Measurements from ENCODE around the gene FAM24A. TPM values are rescaled to one million over a fixed set of nuclear protein-coding genes. Genes with fewer than 3 reads are reported as not detected.
"Not testable (repeated sequence)": the region's sequence is repeated elsewhere in the genome, so short reads cannot be mapped to it uniquely, and the experiment has no call there.

Gene FAM24A
- polyA plus RNA-seq, 2 of the 4 experiments (the other 2 are of a cell fraction) = not detected

DNA sequence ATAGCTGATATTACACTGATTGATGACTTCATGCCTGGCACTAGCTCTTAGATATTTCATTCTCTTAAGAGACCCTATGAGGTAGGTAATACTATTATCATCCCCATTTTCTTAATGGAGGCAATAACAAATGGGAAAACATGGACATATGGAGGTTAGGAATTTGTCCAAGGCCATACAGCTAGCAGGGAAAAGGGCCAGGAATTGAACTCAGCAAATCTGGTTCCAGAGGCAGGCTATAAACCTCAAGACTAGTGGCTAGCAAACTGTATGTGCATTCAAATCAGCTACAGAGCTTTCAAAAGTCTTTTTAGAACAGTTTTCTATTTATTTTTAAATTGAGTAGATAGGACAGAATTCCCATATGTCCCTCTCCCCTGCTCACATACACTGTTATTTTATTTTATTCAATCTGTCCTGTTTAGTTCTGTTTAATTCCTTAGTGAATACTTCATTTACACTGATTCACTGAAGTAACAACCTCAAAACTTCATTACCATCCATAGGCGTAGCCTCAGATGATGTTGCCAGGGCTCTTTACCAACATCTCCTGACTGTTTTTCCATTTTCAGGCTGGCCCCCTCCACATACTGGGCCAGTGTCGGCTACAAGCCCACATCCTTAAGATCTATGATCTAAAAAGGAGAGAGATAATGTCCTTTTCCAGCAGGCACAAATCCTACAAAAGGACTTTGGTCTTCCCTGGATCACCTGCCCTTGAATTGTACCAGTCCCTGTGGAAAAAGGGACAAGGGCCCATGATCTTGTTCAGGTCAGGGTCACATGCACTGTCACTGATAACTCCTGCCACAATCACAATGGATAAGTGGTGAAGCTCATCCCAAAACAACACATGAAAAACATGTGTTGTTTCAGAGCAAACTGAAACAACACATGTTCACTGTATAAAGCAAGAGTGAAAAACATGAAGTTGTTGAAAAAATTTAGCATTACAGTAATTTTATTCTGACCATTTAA lies 46.9 kb upstream of the FAM24A start (continued):
- TF ChIP-seq, protein P1, sequence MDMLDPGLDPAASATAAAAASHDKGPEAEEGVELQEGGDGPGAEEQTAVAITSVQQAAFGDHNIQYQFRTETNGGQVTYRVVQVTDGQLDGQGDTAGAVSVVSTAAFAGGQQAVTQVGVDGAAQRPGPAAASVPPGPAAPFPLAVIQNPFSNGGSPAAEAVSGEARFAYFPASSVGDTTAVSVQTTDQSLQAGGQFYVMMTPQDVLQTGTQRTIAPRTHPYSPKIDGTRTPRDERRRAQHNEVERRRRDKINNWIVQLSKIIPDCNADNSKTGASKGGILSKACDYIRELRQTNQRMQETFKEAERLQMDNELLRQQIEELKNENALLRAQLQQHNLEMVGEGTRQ (IDR thresholded peaks at IDR 0.05) = no peak

DNA sequence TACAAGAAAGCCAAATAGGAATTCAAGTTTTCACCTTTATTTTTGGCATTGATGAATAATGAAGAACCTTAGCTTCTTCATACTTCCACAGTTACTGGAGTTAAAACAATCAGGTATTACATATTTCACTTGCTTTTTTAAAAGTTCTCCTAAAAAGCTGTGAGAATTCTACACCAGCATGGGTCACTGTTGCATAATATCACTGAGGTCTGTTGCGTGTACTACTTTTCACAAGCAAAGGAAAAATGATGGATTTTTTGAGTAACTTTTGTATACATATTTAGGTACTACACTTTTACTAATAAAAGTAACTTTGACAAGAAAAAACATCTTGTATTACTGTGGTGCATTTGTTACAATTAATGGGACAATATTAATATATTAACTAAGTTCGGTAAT lies 46.2 kb upstream of the FAM24A start:
- CTCF ChIA-PET = interaction anchor here (1.2 kb wide), 1 partner anchor 16 kb away, joined by 4 read pairs; no protein-coding TSS in a partner anchor
- DNase-seq (ENCODE audit: low read depth in 1 of 2, low spot score in 1 of 2) (no peak), FAIRE-seq (no peak), ATAC-seq (no peak)
- Histone ChIP-seq H3K4me1 (peaks cover 79% of the 10 kb centered on the region), H3K9me3 (no peaks in the 10 kb centered on the region), H3K4me3 (no peak overlapping the region), H3K27ac (peak overlapping the region; percentile 80 to 86), H3K4me2 (peak overlapping the region; percentile 59)
- POLR2A ChIA-PET = no interaction called here
- TF ChIP-seq RCOR1 (IDR thresholded peaks at IDR 0.05; ENCODE audit: low read depth, low read length) = no peak
- TF ChIP-seq CEBPB (IDR thresholded peaks at IDR 0.05) = 0 out of 4 replicates have a peak, but pooled peaks of 1 of the 2 experiments have one; percentile 33
- 87% methylated on average over 2 of the region's 2 CpGs for WGBS (ENCODE audit: missing lambda C conversion rate)

DNA sequence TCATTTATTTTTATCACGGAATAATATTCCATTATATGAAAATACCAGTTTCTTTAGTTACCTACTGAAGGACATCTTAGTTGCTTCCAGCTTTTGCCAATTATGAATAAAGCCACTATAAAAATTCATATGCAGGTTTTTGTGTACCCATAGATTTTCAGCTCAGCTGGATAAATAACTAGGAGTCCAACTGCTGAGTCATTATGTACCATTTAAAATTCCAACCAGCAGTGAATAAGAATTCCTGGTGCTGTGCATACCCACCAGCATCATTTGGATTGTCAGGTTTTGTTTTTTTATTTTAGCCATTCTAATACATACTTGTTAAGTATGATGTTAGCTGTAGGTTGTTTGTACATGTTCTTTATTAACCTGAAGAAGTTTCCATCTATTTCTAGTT lies 45.5 kb upstream of the FAM24A start:
- H3K27ac ChIP-seq = peak overlapping the region; percentile 80 to 86
- FAIRE-seq (peak; percentile 70), ATAC-seq (peak in 1 of 2 experiments; percentile 77; a peak in 3 of 6 replicates), DNase-seq (ENCODE audit: low read depth in 1 of 2, low spot score in 1 of 2) (peak; percentile 40 to 53)
- H3K4me2 ChIP-seq = peak overlapping the region; percentile 59
- H3K9me3 ChIP-seq = no peaks in the 10 kb centered on the region
- H3K4me3 ChIP-seq = peak overlapping the region; percentile 4; the same call in 1 of the 3 replicates
- peaks cover 74% of the 10 kb centered on the region for H3K4me1 ChIP-seq
- POLR2A ChIA-PET = no interaction called here
- 14% methylated on average over 1 of the region's 1 CpG for WGBS (ENCODE audit: missing lambda C conversion rate)
- TF ChIP-seq, protein P2, sequence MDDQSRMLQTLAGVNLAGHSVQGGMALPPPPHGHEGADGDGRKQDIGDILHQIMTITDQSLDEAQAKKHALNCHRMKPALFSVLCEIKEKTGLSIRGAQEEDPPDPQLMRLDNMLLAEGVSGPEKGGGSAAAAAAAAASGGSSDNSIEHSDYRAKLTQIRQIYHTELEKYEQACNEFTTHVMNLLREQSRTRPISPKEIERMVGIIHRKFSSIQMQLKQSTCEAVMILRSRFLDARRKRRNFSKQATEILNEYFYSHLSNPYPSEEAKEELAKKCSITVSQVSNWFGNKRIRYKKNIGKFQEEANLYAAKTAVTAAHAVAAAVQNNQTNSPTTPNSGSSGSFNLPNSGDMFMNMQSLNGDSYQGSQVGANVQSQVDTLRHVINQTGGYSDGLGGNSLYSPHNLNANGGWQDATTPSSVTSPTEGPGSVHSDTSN (IDR thresholded peaks at IDR 0.05) = peak; percentile 75
- TF ChIP-seq CHD4 (IDR thresholded peaks at IDR 0.05; ENCODE audit: borderline replicate concordance) (no peak), FOSL2 (IDR thresholded peaks at IDR 0.05) (peak; percentile 69; the same call in 1 of the 2 replicates), FOSL2 (CRISPR knock-in tag; IDR thresholded peaks at IDR 0.05) (peak; percentile 84), NFE2L2 (conservative IDR thresholded peaks at IDR 0.05; ENCODE audit: low read length) (peak; percentile 82), RAD21 (conservative IDR thresholded peaks at IDR 0.05 in 1 of 2, IDR thresholded peaks at IDR 0.05 in 1 of 2) (no peak), FOXS1 (CRISPR knock-in tag; IDR thresholded peaks at IDR 0.05) (peak; percentile 96; the same call in 1 of the 2 replicates), JUNB (IDR thresholded peaks at IDR 0.05) (peak; percentile 69), PHF8 (IDR thresholded peaks at IDR 0.05; ENCODE audit: borderline replicate concordance, low read depth) (no peak), MAFK (IDR thresholded peaks at IDR 0.05; ENCODE audit: partially characterized antibody) (peak; percentile 88), GATA3 (IDR thresholded peaks at IDR 0.05; ENCODE audit: borderline replicate concordance) (peak; percentile 65; the same call in 1 of the 2 replicates)
- CTCF ChIA-PET = interaction anchor here (0.6 kb wide), 1 partner anchor 296 kb away, joined by 5 read pairs; no protein-coding TSS in a partner anchor

DNA sequence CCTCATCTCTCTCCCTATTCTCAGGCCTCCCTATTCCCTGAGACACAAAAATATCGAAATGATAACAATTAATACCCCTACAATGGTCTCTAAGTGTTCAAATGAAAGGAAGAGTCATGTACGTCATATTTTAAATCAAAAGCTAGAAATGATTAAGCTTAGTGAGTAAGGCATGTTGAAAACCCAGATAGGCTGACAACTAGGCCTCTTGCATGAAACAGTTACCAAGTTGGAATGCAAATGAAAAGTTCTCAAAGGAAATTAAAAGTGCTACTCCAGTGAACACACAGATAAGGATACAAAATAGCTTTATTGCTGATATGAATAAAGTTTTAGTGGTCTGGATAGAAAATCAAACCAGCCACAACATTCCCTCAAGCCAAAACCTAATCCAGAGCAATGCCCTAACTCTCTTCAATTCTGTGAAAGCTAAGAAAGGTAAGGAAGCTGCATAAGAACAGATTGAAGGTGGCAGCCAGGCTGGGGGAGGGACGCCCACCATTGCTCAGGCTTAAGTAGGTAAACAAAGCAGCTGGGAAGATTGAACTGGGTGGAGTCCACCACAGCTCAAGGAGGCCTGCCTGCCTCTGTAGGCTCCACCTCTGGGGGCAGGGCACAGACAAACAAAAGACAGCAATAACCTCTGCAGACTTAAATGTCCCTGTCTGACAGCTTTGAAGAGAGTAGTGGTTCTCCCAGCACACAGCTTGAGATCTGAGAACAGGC lies 43.5 kb upstream of the FAM24A start:
- FAIRE-seq; DNase-seq (ENCODE audit: low read depth in 1 of 2, low spot score in 1 of 2); H3K9me3 ChIP-seq; CTCF ChIA-PET; H3K4me3 ChIP-seq: not testable (repeated sequence)
- peaks cover 54% of the 10 kb centered on the region for H3K4me1 ChIP-seq
- peak overlapping the region; percentile 56 for H3K4me2 ChIP-seq
- peak overlapping the region; percentile 47 to 86; a peak in 5 of 6 replicates for H3K27ac ChIP-seq
- POLR2A ChIA-PET = interaction anchor here (0.7 kb wide), 1 partner anchor 13 kb away, joined by 3 read pairs; the partner anchor contains the start of gene FAM24B
- WGBS (ENCODE audit: missing lambda C conversion rate) = 26% methylated on average over 3 of the region's 3 CpGs
- ATAC-seq = peak; percentile 30 to 58; a peak in 2 of 6 replicates

DNA sequence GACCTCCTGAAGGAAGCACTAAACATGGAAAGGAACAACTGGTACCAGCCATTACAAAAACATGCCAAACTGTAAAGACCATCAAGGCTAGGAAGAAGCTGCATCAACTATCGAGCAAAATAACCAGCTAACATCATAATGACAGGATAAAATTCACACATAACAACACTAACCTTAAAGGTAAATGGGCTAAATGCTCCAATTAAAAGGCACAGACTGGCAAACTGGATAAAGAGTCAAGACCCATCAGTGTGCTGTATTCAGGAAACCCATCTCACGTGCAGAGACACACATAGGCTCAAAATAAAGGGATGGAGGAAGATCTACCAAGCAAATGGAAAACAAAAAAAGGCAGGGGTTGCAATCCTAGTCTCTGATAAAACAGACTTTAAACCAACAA lies 41.6 kb upstream of the FAM24A start:
- ATAC-seq; H3K4me2 ChIP-seq; CTCF ChIA-PET; DNase-seq (ENCODE audit: low read depth in 1 of 2, low spot score in 1 of 2); POLR2A ChIA-PET; H3K4me3 ChIP-seq; H3K27ac ChIP-seq; FAIRE-seq; H3K9me3 ChIP-seq: not testable (repeated sequence)
- WGBS (ENCODE audit: missing lambda C conversion rate) = 88% methylated on average over 1 of the region's 2 CpGs
- H3K4me1 ChIP-seq = peaks cover 38% of the 10 kb centered on the region

DNA sequence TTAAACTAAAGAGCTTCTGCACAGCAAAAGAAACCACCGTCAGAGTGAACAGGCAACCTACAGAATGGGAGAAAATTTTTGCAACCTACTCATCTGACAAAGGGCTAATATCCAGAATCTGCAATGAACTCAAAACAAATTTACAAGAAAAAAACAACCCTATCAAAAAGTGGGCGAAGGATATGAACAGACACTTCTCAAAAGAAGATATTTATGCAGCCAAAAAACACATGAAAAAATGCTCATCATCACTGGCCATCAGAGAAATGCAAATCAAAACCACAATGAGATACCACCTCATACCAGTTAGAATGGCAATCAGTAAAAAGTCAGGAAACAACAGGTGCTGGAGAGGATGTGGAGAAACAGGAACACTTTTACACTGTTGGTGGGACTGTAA lies 38.5 kb upstream of the FAM24A start:
- H3K9me3 ChIP-seq; H3K4me3 ChIP-seq; ATAC-seq; POLR2A ChIA-PET; DNase-seq (ENCODE audit: low read depth in 1 of 2, low spot score in 1 of 2); H3K27ac ChIP-seq; H3K4me2 ChIP-seq; FAIRE-seq: not testable (repeated sequence)
- H3K4me1 ChIP-seq = peaks cover 17% of the 10 kb centered on the region
- 91% methylated on average over 2 of the region's 2 CpGs for WGBS (ENCODE audit: missing lambda C conversion rate)
- CTCF ChIA-PET = interaction anchor here (0.7 kb wide), 1 partner anchor 74 kb away, joined by 3 read pairs; no protein-coding TSS in a partner anchor

Data from A549 (cell line).